H9 (cell line): ENCODE measurements around the gene SFMBT2. TPM values are rescaled to one million over a fixed set of nuclear protein-coding genes. Genes with fewer than 3 reads are reported as not detected.

ENCODE experiments used
- DNase-seq: peaks from one replicate; pipeline ENCODE4 v3.0.0-alpha.2; 2017
- H2AFZ ChIP-seq: one replicate; pipeline ENCODE4 v1.6.1; 2013; ENCODE audit warnings: mild to moderate bottlenecking, low read length, control low read depth, moderate library complexity
- H2AK5ac ChIP-seq: 2 replicates; pipeline ENCODE4 v1.6.1; 2013; ENCODE audit warnings: low read length, control low read depth, mixed read lengths; ENCODE audit not compliant: insufficient read length
- H2BK120ac ChIP-seq: one replicate; pipeline ENCODE4 v1.6.1; 2013; ENCODE audit warnings: low read depth, mild to moderate bottlenecking, low read length, control low read depth, inconsistent platforms; ENCODE audit not compliant: poor library complexity, severe bottlenecking
- H2BK12ac ChIP-seq: 2 replicates; pipeline ENCODE4 v1.6.1; 2013; ENCODE audit warnings: low read length, control low read depth, mixed read lengths, low read depth; ENCODE audit not compliant: insufficient read length
- H2BK15ac ChIP-seq: 2 replicates; pipeline ENCODE4 v1.6.1; 2013; ENCODE audit warnings: low read depth, low read length, control low read depth
- H2BK20ac ChIP-seq: one replicate; pipeline ENCODE4 v1.6.1; 2013; ENCODE audit warnings: low read depth, mild to moderate bottlenecking, low read length, control low read depth, inconsistent platforms; ENCODE audit not compliant: poor library complexity, severe bottlenecking
- H2BK5ac ChIP-seq: 2 replicates; pipeline ENCODE4 v1.6.1; 2013; ENCODE audit warnings: low read length, control low read depth, mixed read lengths; ENCODE audit not compliant: insufficient read length
- H3K14ac ChIP-seq: 2 replicates; pipeline ENCODE4 v1.6.1; 2013; ENCODE audit warnings: low read length, control low read depth; ENCODE audit not compliant: insufficient read depth
- H3K18ac ChIP-seq: 2 replicates; pipeline ENCODE4 v1.6.1; 2013; ENCODE audit warnings: low read depth, mild to moderate bottlenecking, mixed read lengths, low read length, control low read depth; ENCODE audit not compliant: insufficient read length
- H3K23ac ChIP-seq: 2 replicates; pipeline ENCODE4 v1.6.1; 2013; ENCODE audit warnings: low read length, control low read depth, mixed read lengths, low read depth; ENCODE audit not compliant: insufficient read length
- H3K23me2 ChIP-seq: 2 replicates; pipeline ENCODE4 v1.6.1; 2013; ENCODE audit warnings: low read depth, mild to moderate bottlenecking, mixed read lengths, low read length, control low read depth; ENCODE audit not compliant: insufficient read length, poor library complexity, severe bottlenecking
- H3K27ac ChIP-seq: 2 replicates; pipeline ENCODE4 v1.5.1; 2013; ENCODE audit warnings: low read length, control low read depth, mixed read lengths, low read depth; ENCODE audit not compliant: insufficient read length
- H3K27me3 ChIP-seq: 2 replicates; pipeline ENCODE4 v1.6.1; 2013; ENCODE audit warnings: low read length, control low read depth, inconsistent platforms; ENCODE audit not compliant: insufficient read depth
- H3K4ac ChIP-seq: 2 replicates; pipeline ENCODE4 v1.6.1; 2013; ENCODE audit warnings: low read depth, mild to moderate bottlenecking, control low read depth, inconsistent platforms, low read length, moderate library complexity
- H3K4me1 ChIP-seq: 2 replicates; pipeline ENCODE4 v1.6.1; 2013; ENCODE audit warnings: low read length, control low read depth, inconsistent platforms; ENCODE audit not compliant: insufficient read depth
- H3K4me2 ChIP-seq: 2 replicates; pipeline ENCODE4 v1.6.1; 2013; ENCODE audit warnings: low read length, control low read depth, mixed read lengths; ENCODE audit not compliant: insufficient read length, insufficient read depth
- H3K56ac ChIP-seq: 2 replicates; pipeline ENCODE4 v1.6.1; 2013; ENCODE audit warnings: low read depth, mild to moderate bottlenecking, mixed read lengths, low read length, control low read depth; ENCODE audit not compliant: insufficient read length
- H3K79me1 ChIP-seq: 2 replicates; pipeline ENCODE4 v1.6.1; 2013; ENCODE audit warnings: low read depth, mild to moderate bottlenecking, moderate library complexity, low read length, control low read depth, inconsistent platforms; ENCODE audit not compliant: insufficient read depth, poor library complexity, severe bottlenecking
- H3K79me2 ChIP-seq: 2 replicates; pipeline ENCODE4 v1.6.1; 2013; ENCODE audit warnings: low read length, control low read depth, inconsistent platforms; ENCODE audit not compliant: insufficient read depth
- H3K9ac ChIP-seq: 2 replicates; pipeline ENCODE4 v1.6.1; 2013; ENCODE audit warnings: low read length, control low read depth, mixed read lengths; ENCODE audit not compliant: insufficient read length; ENCODE audit errors: extremely low read depth
- H3K9me3 ChIP-seq: one replicate; pipeline ENCODE4 v1.6.1; 2013; ENCODE audit warnings: low read depth, low read length, inconsistent platforms; ENCODE audit not compliant: control insufficient read depth
- H3T11ph ChIP-seq: one replicate; pipeline ENCODE4 v1.6.1; 2013; ENCODE audit warnings: mild to moderate bottlenecking, low read length, control low read depth, inconsistent platforms
- H4K20me1 ChIP-seq: one replicate; pipeline ENCODE4 v1.6.1; 2013; ENCODE audit not compliant: control insufficient read depth, insufficient read length, insufficient read depth
- H4K5ac ChIP-seq: 2 replicates; pipeline ENCODE4 v1.6.1; 2013; ENCODE audit warnings: low read depth, mild to moderate bottlenecking, mixed read lengths, low read length, control low read depth; ENCODE audit not compliant: insufficient read length
- H4K8ac ChIP-seq: replicated peaks from 2 replicates; pipeline ENCODE4 v1.6.1; 2013; ENCODE audit warnings: low read length, control low read depth, mixed read lengths, low read depth; ENCODE audit not compliant: insufficient read length
- H4K91ac ChIP-seq: 2 replicates; pipeline ENCODE4 v1.6.1; 2013; ENCODE audit warnings: low read depth, mild to moderate bottlenecking, moderate library complexity, mixed read lengths, low read length, control low read depth; ENCODE audit not compliant: insufficient read length
- H3K27ac Mint-ChIP-seq, 3 experiments: 2 replicates in 2 of 3; 3 replicates in 1 of 3; pipeline ENCODE4 v1.8.0; 2020 to 2021; ENCODE audit warnings: mixed read lengths in 3 of 3, mild to moderate bottlenecking in 1 of 3, moderate library complexity in 1 of 3
- H3K27me3 Mint-ChIP-seq: 2 replicates; pipeline ENCODE4 v1.8.0; 2021; ENCODE audit warnings: low read depth, mild to moderate bottlenecking, moderate library complexity, mixed read lengths
- H3K36me3 Mint-ChIP-seq, 3 experiments: 2 replicates in 2 of 3; 3 replicates in 1 of 3; pipeline ENCODE4 v1.8.0; 2020 to 2021; ENCODE audit warnings: low read depth in 3 of 3, mixed read lengths in 3 of 3; ENCODE audit not compliant: insufficient read depth in 1 of 3
- H3K4me1 Mint-ChIP-seq, 2 experiments: 2 replicates each; pipeline ENCODE4 v1.8.0; 2020; ENCODE audit warnings: mixed read lengths in 2 of 2
- H3K4me3 Mint-ChIP-seq, 2 experiments: 2 replicates in 1 of 2; 3 replicates in 1 of 2; pipeline ENCODE4 v1.8.0; 2020 to 2021; ENCODE audit warnings: mild to moderate bottlenecking in 2 of 2, mixed read lengths in 2 of 2, moderate library complexity in 1 of 2
- H3K9me3 Mint-ChIP-seq, 2 experiments: 2 replicates in 1 of 2; 3 replicates in 1 of 2; pipeline ENCODE4 v1.8.0; 2020; ENCODE audit warnings: mild to moderate bottlenecking in 2 of 2, mixed read lengths in 2 of 2, moderate library complexity in 1 of 2
- CTCF ChIP-seq: fragments of 200-600 bp; sonication (generic); conservative IDR thresholded peaks from 3 replicates; pipeline ENCODE4 v1.8.0; 2021; ENCODE audit warnings: antibody characterized with exemption, mild to moderate bottlenecking
- WGBS: extraction: QIAGEN DNeasy Blood & Tissue Kit; methylation state at CpG from one replicate; pipeline ENCODE4 v1.1.7; 2013; ENCODE audit warnings: missing lambda C conversion rate, low lambda C conversion rate, mixed read lengths; ENCODE audit not compliant: insufficient read length; ENCODE audit errors: extremely low coverage; 5-methylcytosine and 5-hydroxymethylcytosine counted together
- total RNA-seq: library from RNA; stranded (reverse); gene quantifications from 2 replicates; pipeline ENCODE4 v1.2.1, GENCODE V29; 2021

Gene SFMBT2
- total RNA-seq, 1 experiment from 2014 or later: 5.3 TPM

DNA sequence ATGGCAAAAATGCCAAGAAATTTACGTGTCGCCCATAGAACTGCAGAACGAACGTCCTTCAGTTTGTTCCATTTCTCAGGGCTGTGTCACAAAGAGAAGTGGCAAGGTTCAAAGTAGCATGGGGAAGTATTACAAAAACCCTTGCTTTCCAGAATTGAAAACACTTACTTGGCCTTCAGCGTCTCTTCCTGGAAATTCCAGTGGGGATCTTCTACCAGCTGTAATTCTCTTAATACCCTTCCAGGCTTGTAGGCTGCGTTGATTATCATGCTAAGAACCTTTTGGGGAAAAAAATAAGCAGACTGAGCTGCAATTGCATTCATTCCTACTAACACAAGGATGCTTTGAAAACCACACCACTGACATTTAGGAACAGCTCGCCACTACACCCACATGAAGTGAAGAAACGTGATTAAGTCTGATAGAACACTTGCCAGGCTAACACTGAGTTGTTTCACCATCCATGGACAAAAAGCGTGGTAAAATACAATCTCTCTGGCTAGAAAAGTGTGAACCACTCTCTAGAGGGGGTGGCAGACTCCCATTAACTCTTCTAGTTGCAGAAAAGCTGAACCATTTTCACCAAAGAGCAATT is 222.3 kb downstream of the SFMBT2 start:
- no peaks in the 10 kb centered on the region for H3K79me2 ChIP-seq
- no peak overlapping the region for H3K4me2 ChIP-seq
- no peak overlapping the region for H3K4ac ChIP-seq
- H3T11ph ChIP-seq: no peak overlapping the region
- H3K18ac ChIP-seq: no peak overlapping the region
- H3K27me3 Mint-ChIP-seq: no peaks in the 10 kb centered on the region
- no peak overlapping the region for H2BK120ac ChIP-seq
- no peaks in the 10 kb centered on the region for H3K79me1 ChIP-seq
- no peaks in the 10 kb centered on the region for H3K4me1 ChIP-seq
- H3K23ac ChIP-seq: no peak overlapping the region
- H3K36me3 Mint-ChIP-seq: peaks cover 0 to 7% (median 0%) of the 10 kb centered on the region in 3 experiments; a peak in 2 of 7 replicates
- no peaks in the 10 kb centered on the region for H3K27me3 ChIP-seq
- H4K20me1 ChIP-seq: no peaks in the 10 kb centered on the region
- H3K23me2 ChIP-seq: no peaks in the 10 kb centered on the region
- H3K9ac ChIP-seq: no peak overlapping the region
- no peak for TF ChIP-seq CTCF
- no peak overlapping the region for H4K91ac ChIP-seq
- no peak overlapping the region for H3K56ac ChIP-seq
- no peak for DNase-seq
- no CpG with 5 or more reads among the region's 9 CpGs for WGBS
- no peak overlapping the region for H4K8ac ChIP-seq
- H2BK20ac ChIP-seq: no peak overlapping the region
- H3K9me3 Mint-ChIP-seq: no peaks in the 10 kb centered on the region
- no peak overlapping the region for H2BK15ac ChIP-seq
- H2AFZ ChIP-seq: no peak overlapping the region
- H3K4me3 Mint-ChIP-seq: no peak overlapping the region
- H3K9me3 ChIP-seq: no peaks in the 10 kb centered on the region
- no peak overlapping the region for H2AK5ac ChIP-seq
- H3K27ac Mint-ChIP-seq: no peak overlapping the region
- H3K27ac ChIP-seq: no peak overlapping the region
- no peak overlapping the region for H2BK5ac ChIP-seq
- no peak overlapping the region for H4K5ac ChIP-seq
- H3K4me1 Mint-ChIP-seq: peaks cover 7 to 16% of the 10 kb centered on the region in 2 experiments
- H3K14ac ChIP-seq: no peak overlapping the region
- no peak overlapping the region for H2BK12ac ChIP-seq
